HG03565 (cell line): Measurements from ENCODE around the gene ALG1.
"Not testable (repeated sequence)": the region's sequence is repeated elsewhere in the genome, so short reads cannot be mapped to it uniquely, and the experiment has no call there.

ENCODE experiments used
- ATAC-seq: cut with Tn5 transposase; IDR thresholded peaks from one replicate; pipeline ENCODE4 v1.9.1; 2021; ENCODE audit warnings: mild to moderate bottlenecking, moderate library complexity; ENCODE audit not compliant: unreplicated experiment

Gene ALG1

GRCh38 chr16:5072334-5073278, 963 bp downstream of the ALG1 start:
- no peak for ATAC-seq

- ATAC-seq = no peak
These were observed 1.6 kb downstream of the ALG1 start for GRCh38 chr16:5073279-5073629.

GRCh38 chr16:5073771-5074170, 2.1 kb downstream of the ALG1 start:
- ATAC-seq = not testable (repeated sequence)

- ATAC-seq = no peak
These were observed 4.0 kb downstream of the ALG1 start for GRCh38 chr16:5075637-5076036.

GRCh38 chr16:5077304-5077703, 5.7 kb downstream of the ALG1 start:
- no peak for ATAC-seq

GRCh38 chr16:5078626-5079025, 7.0 kb downstream of the ALG1 start:
- no peak for ATAC-seq

- not testable (repeated sequence) for ATAC-seq
These were observed 8.8 kb downstream of the ALG1 start for GRCh38 chr16:5080461-5080860.

GRCh38 chr16:5080996-5081395, 9.4 kb downstream of the ALG1 start:
- not testable (repeated sequence) for ATAC-seq

GRCh38 chr16:5083646-5084045, 12.0 kb downstream of the ALG1 start:
- ATAC-seq = not testable (repeated sequence)

GRCh38 chr16:5084099-5084731, 12.6 kb downstream of the ALG1 start:
- ATAC-seq = not testable (repeated sequence)

- not testable (repeated sequence) for ATAC-seq
These were observed 13.2 kb downstream of the ALG1 start for GRCh38 chr16:5084802-5085201.

GRCh38 chr16:5085716-5086115, 14.1 kb downstream of the ALG1 start:
- ATAC-seq = not testable (repeated sequence)

- not testable (repeated sequence) for ATAC-seq
These were observed 16.6 kb downstream of the ALG1 start for GRCh38 chr16:5088086-5088790.

- not testable (repeated sequence) for ATAC-seq
These were observed 17.3 kb downstream of the ALG1 start for GRCh38 chr16:5088936-5089335.

GRCh38 chr16:5089911-5090555, 18.4 kb downstream of the ALG1 start:
- ATAC-seq = not testable (repeated sequence)

- ATAC-seq = not testable (repeated sequence)
These were observed 18.9 kb downstream of the ALG1 start for GRCh38 chr16:5090592-5090991.

- not testable (repeated sequence) for ATAC-seq
These were observed 21.4 kb downstream of the ALG1 start for GRCh38 chr16:5093081-5093480.

- ATAC-seq = not testable (repeated sequence)
These were observed 22.1 kb downstream of the ALG1 start for GRCh38 chr16:5093746-5094145.

GRCh38 chr16:5095145-5095830, 23.6 kb downstream of the ALG1 start:
- ATAC-seq = not testable (repeated sequence)

GRCh38 chr16:5096437-5097060, 24.9 kb downstream of the ALG1 start:
- not testable (repeated sequence) for ATAC-seq
